ENCODE data around the gene CCDC27. TPM values are rescaled to one million over a fixed set of nuclear protein-coding genes. Genes with fewer than 3 reads are reported as not detected.

CCDC27 gene
- not detected for total RNA-seq
- not detected for polyA plus RNA-seq

GRCh38 chr1:3752400-3752945 lies at the start of gene CCDC27:
Gene CCDC27 (plus strand): TSS chr1:3752450. CDS start chr1:3752482, 32 bp downstream.
- CTCF ChIA-PET, result interaction anchor here (0.7 kb wide), 1 partner anchor 28 kb away, joined by 3 read pairs; no protein-coding TSS in a partner anchor
- Histone ChIP-seq H3K4me3 (ENCODE audit: low read length) (no peak within 1 kb of the TSS), H3K36me3 (ENCODE audit: insufficient read depth, low read length) (no peaks in the 10 kb centered on the region), H3K9me3 (ENCODE audit: low read length) (no peaks in the 10 kb centered on the region), H3K4me1 (ENCODE audit: insufficient read depth, low read length) (peaks cover 8% of the 10 kb centered on the region), H3K27me3 (ENCODE audit: insufficient read depth, low read length, poor library complexity, severe bottlenecking) (no peaks in the 10 kb centered on the region), H3K27ac (ENCODE audit: low read depth, low read length) (no peak within 1 kb of the TSS)
- Mint-ChIP-seq H3K27me3 (peaks cover 9 to 12% of the 10 kb centered on the region in 2 donors), H3K36me3 (no peaks in the 10 kb centered on the region), H3K27ac (no peak within 1 kb of the TSS), H3K4me1 (peaks cover 9 to 10% (median 9%) of the 10 kb centered on the region in 3 donors), H3K4me3 (peak within 1 kb of the TSS in 1 of 7 donors; percentile 50), H3K9me3 (no peaks in the 10 kb centered on the region)
- no peak for DNase-seq
- POLR2A ChIA-PET, result no interaction called here

GRCh38 chr1:3702528-3702927 lies 49.7 kb upstream of the CCDC27 start:
- ChIA-PET CTCF (interaction anchor here (1.7 kb wide), 1 partner anchor 22 kb away, joined by 4 read pairs; no protein-coding TSS in a partner anchor), POLR2A (no interaction called here)
- no peaks in the 10 kb centered on the region for H3K27me3 ChIP-seq (ENCODE audit: insufficient read depth, low read length, poor library complexity, severe bottlenecking)
- Mint-ChIP-seq H3K36me3 (no peaks in the 10 kb centered on the region), H3K4me1 (peaks cover 1 to 5% (median 4%) of the 10 kb centered on the region in 3 donors), H3K4me3 (no peak overlapping the region), H3K9me3 (no peaks in the 10 kb centered on the region), H3K27me3 (peaks cover 2 to 14% of the 10 kb centered on the region in 2 donors), H3K27ac (no peak overlapping the region)
- no peaks in the 10 kb centered on the region for H3K36me3 ChIP-seq (ENCODE audit: insufficient read depth, low read length)
- no peaks in the 10 kb centered on the region for H3K9me3 ChIP-seq (ENCODE audit: low read length)
- no peak overlapping the region for H3K27ac ChIP-seq (ENCODE audit: low read depth, low read length)
- DNase-seq, result no peak
- no peaks in the 10 kb centered on the region for H3K4me1 ChIP-seq (ENCODE audit: insufficient read depth, low read length)
- no peak overlapping the region for H3K4me3 ChIP-seq (ENCODE audit: low read length)

- Mint-ChIP-seq H3K36me3 (no peaks in the 10 kb centered on the region), H3K4me3 (peak overlapping the region in 1 of 7 donors; percentile 40), H3K4me1 (peaks cover 1 to 5% (median 4%) of the 10 kb centered on the region in 3 donors), H3K9me3 (no peaks in the 10 kb centered on the region), H3K27me3 (peaks cover 2 to 18% of the 10 kb centered on the region in 2 donors), H3K27ac (no peak overlapping the region)
- DNase-seq, result no peak
- H3K4me3 ChIP-seq (ENCODE audit: low read length), result no peak overlapping the region
- no peak overlapping the region for H3K27ac ChIP-seq (ENCODE audit: low read depth, low read length)
- ChIA-PET CTCF (interaction anchor here (1.7 kb wide), 1 partner anchor 21 kb away, joined by 4 read pairs; no protein-coding TSS in a partner anchor), POLR2A (no interaction called here)
- no peaks in the 10 kb centered on the region for H3K9me3 ChIP-seq (ENCODE audit: low read length)
- H3K27me3 ChIP-seq (ENCODE audit: insufficient read depth, low read length, poor library complexity, severe bottlenecking), result no peaks in the 10 kb centered on the region
- H3K36me3 ChIP-seq (ENCODE audit: insufficient read depth, low read length), result no peaks in the 10 kb centered on the region
- H3K4me1 ChIP-seq (ENCODE audit: insufficient read depth, low read length), result no peaks in the 10 kb centered on the region
Observed at GRCh38 chr1:3702990-3703728, 49.1 kb upstream of the CCDC27 start.

GRCh38 chr1:3703786-3704371 lies 48.4 kb upstream of the CCDC27 start:
- no peak overlapping the region for H3K27ac ChIP-seq (ENCODE audit: low read depth, low read length)
- H3K9me3 ChIP-seq (ENCODE audit: low read length), result no peaks in the 10 kb centered on the region
- Mint-ChIP-seq H3K27ac (peak overlapping the region in 1 of 8 donors; percentile 50), H3K27me3 (peaks cover 2 to 20% of the 10 kb centered on the region in 2 donors), H3K4me1 (peaks cover 1 to 5% (median 4%) of the 10 kb centered on the region in 3 donors), H3K4me3 (peak overlapping the region in 4 of 7 donors; percentile 22 to 65 (median 35)), H3K36me3 (no peaks in the 10 kb centered on the region), H3K9me3 (no peaks in the 10 kb centered on the region)
- POLR2A ChIA-PET, result no interaction called here
- no peaks in the 10 kb centered on the region for H3K27me3 ChIP-seq (ENCODE audit: insufficient read depth, low read length, poor library complexity, severe bottlenecking)
- H3K4me1 ChIP-seq (ENCODE audit: insufficient read depth, low read length), result no peaks in the 10 kb centered on the region
- H3K4me3 ChIP-seq (ENCODE audit: low read length), result peak overlapping the region; percentile 19
- H3K36me3 ChIP-seq (ENCODE audit: insufficient read depth, low read length), result no peaks in the 10 kb centered on the region
- CTCF ChIA-PET, result interaction anchor here (1.2 to 1.7 kb wide), 2 partner anchors 8 to 21 kb away, joined by 3 to 4 read pairs; no protein-coding TSS in a partner anchor
- no peak for DNase-seq

GRCh38 chr1:3705341-3705950 lies 46.8 kb upstream of the CCDC27 start:
- H3K27me3 Mint-ChIP-seq, result peaks cover 5 to 27% of the 10 kb centered on the region in 2 donors

GRCh38 chr1:3706651-3707297 lies 45.5 kb upstream of the CCDC27 start:
- CTCF ChIA-PET, result no interaction called here
- no peaks in the 10 kb centered on the region for H3K9me3 Mint-ChIP-seq
- no peak overlapping the region for H3K4me3 Mint-ChIP-seq
- peaks cover 8 to 35% of the 10 kb centered on the region in 2 donors for H3K27me3 Mint-ChIP-seq
- H3K4me3 ChIP-seq (ENCODE audit: low read length), result no peak overlapping the region
- POLR2A ChIA-PET, result no interaction called here
- no peaks in the 10 kb centered on the region for H3K36me3 Mint-ChIP-seq
- H3K27ac Mint-ChIP-seq, result peak overlapping the region in 1 of 8 donors; percentile 24
- peaks cover 1 to 5% (median 4%) of the 10 kb centered on the region in 3 donors for H3K4me1 Mint-ChIP-seq
- no peaks in the 10 kb centered on the region for H3K4me1 ChIP-seq (ENCODE audit: insufficient read depth, low read length)
- H3K36me3 ChIP-seq (ENCODE audit: insufficient read depth, low read length), result no peaks in the 10 kb centered on the region
- DNase-seq, result no peak
- no peaks in the 10 kb centered on the region for H3K27me3 ChIP-seq (ENCODE audit: insufficient read depth, low read length, poor library complexity, severe bottlenecking)
- no peak overlapping the region for H3K27ac ChIP-seq (ENCODE audit: low read depth, low read length)
- H3K9me3 ChIP-seq (ENCODE audit: low read length), result no peaks in the 10 kb centered on the region

More at GRCh38 chr1:3705341-3705950, 46.8 kb upstream of the CCDC27 start:
- Histone ChIP-seq H3K27ac (ENCODE audit: low read depth, low read length) (no peak overlapping the region), H3K36me3 (ENCODE audit: insufficient read depth, low read length) (no peaks in the 10 kb centered on the region), H3K4me3 (ENCODE audit: low read length) (no peak overlapping the region), H3K4me1 (ENCODE audit: insufficient read depth, low read length) (no peaks in the 10 kb centered on the region), H3K9me3 (ENCODE audit: low read length) (no peaks in the 10 kb centered on the region), H3K27me3 (ENCODE audit: insufficient read depth, low read length, poor library complexity, severe bottlenecking) (no peaks in the 10 kb centered on the region)
- no peak overlapping the region for H3K27ac Mint-ChIP-seq
- peaks cover 1 to 5% (median 4%) of the 10 kb centered on the region in 3 donors for H3K4me1 Mint-ChIP-seq
- no peaks in the 10 kb centered on the region for H3K36me3 Mint-ChIP-seq
- no peak for DNase-seq
- CTCF ChIA-PET, result interaction anchor here (1.2 to 1.6 kb wide), 2 partner anchors 9 to 19 kb away, joined by 3 to 4 read pairs; no protein-coding TSS in a partner anchor
- H3K4me3 Mint-ChIP-seq, result no peak overlapping the region
- no peaks in the 10 kb centered on the region for H3K9me3 Mint-ChIP-seq
- POLR2A ChIA-PET, result no interaction called here

- H3K4me1 ChIP-seq (ENCODE audit: insufficient read depth, low read length), result no peaks in the 10 kb centered on the region
- peaks cover 1 to 5% (median 4%) of the 10 kb centered on the region in 3 donors for H3K4me1 Mint-ChIP-seq
- no peak overlapping the region for H3K4me3 Mint-ChIP-seq
- H3K36me3 Mint-ChIP-seq, result no peaks in the 10 kb centered on the region
- H3K4me3 ChIP-seq (ENCODE audit: low read length), result no peak overlapping the region
- no peaks in the 10 kb centered on the region for H3K9me3 Mint-ChIP-seq
- H3K27me3 ChIP-seq (ENCODE audit: insufficient read depth, low read length, poor library complexity, severe bottlenecking), result no peaks in the 10 kb centered on the region
- H3K36me3 ChIP-seq (ENCODE audit: insufficient read depth, low read length), result no peaks in the 10 kb centered on the region
- DNase-seq, result no peak
- no peaks in the 10 kb centered on the region for H3K9me3 ChIP-seq (ENCODE audit: low read length)
- ChIA-PET POLR2A (no interaction called here), CTCF (no interaction called here)
- H3K27me3 Mint-ChIP-seq, result peaks cover 8 to 35% of the 10 kb centered on the region in 2 donors
- no peak overlapping the region for H3K27ac ChIP-seq (ENCODE audit: low read depth, low read length)
- no peak overlapping the region for H3K27ac Mint-ChIP-seq
Observed at GRCh38 chr1:3707298-3707938, 44.8 kb upstream of the CCDC27 start.
